ENCODE results near the gene CPXM2.

CPXM2 gene

DNA sequence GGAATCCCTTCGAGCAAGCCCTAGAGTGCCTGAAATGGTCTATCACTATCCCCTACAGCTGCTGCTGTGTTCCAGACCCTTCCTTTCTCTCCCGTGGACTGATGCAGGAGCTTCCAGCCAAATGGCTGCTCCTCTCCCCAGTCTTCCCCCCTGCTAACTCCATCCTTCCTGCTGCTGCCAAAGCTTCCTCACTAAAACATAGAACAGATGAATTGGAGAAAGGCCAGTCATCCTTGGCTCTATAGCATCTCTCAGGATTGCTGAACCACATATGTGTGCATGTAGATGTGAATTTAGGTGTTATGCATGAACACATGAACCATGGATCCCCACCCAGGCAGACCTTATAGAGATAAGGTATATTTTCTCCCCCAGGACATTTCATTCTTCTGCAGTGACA lies 164.8 kb downstream of the CPXM2 start:
- no peak for DNase-seq

DNA sequence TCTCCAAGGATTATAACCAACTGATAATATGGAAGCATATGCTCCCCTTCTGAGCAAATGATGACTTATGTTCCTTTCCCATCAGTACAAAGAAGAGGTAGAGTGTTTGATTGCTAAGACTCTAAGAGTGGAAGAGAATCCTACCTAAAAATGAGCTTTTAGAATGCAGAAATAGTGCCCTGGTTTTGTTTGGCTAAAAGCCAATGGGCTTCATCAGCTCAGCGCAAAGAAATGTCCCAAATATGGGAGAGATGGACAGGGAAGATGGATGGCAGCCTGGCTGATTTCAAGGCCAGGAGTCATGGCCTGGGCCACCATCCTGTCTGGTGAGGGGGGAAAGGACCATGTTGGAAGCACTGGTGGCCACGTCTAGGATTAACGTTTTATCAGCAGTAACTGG lies 165.2 kb downstream of the CPXM2 start:
- DNase-seq: no peak

DNA sequence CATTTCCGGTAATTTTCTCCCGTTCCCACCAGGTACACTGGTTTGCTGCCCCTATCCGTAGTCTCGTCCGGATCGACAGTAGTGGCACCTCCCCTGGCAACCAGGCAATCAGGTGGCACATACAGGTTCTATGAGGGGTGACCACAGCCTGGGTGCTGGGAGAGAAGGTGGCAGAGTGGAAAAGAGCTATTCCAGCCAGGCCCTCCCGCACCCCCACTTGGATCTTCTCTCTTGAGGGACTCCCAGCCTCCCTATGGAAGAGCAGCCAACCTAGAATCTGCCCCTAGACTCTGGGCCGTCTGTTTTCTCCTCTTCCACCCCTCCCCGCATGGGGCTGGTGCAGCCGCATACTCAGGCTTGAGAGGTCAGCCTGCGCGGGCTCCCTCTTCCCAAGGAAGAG lies 166.9 kb downstream of the CPXM2 start:
- no peak for DNase-seq

DNA sequence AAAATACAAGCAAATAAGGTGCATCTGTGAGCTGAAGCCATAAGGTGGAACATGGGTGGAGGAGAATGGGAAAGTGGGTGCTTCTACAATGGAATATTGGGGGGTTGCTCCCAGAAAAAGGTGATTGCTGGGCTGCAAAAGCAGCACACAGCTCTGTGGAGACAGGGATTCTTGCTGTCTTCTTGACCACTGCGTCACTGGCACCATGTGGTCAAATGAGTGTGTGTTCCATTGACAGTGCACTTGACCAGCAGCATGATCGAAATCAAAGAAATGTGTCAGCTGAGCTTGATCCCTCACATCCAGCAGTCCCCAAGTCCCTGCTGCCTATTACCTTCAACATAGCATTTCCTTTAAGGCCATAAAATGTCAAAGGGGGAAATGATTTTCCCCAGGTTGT lies 169.3 kb downstream of the CPXM2 start:
- DNase-seq: no peak

DNA sequence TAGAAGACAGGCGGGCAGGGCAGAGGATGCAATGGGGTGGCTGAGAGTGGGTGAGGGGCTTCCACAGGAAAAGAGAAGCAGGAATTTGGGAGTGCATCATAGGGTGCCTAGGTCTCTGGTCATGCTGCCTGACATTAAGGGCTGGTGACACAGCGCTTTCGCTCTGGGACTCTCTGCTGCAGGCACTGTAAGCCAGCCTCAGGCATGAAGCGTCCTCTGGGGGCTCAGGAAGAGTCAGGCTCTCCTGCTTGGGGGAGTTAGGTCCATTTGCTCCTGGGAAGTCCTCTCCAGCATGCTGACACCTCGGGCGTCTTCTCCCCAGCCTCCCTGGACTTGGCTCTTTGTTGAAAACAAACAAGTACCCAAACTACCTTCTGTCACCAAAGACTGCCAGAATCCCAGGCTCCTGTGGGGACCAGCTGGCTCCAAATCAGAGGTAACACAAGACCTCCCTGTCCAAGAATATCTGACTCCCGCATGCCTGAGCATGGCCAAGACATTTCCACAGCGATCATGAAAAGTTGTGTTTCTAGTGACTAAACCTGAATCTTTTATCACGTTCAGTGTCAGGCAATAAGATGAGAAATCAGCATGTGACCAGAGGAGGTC lies 170.1 kb downstream of the CPXM2 start:
- no peak for DNase-seq

DNA sequence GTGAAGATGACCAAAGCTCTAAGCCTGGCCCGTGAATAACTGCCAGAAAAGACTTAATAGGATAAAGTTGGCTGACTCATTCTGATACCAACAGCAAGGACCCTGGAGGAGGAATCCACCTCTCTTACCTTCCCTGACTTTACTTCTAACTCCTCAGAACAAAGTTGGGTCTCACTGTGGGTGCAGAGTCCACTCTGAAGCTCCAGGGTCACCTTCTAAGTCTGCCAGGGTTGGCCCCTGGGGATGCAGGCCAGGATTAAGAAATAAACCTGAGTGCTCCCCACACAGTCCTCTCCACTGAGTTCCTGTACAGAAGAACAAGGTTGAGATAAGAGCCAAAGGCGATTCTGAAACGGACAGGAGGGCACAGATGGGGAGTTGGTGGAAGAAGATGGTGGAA lies 171.1 kb downstream of the CPXM2 start:
- DNase-seq: no peak

DNA sequence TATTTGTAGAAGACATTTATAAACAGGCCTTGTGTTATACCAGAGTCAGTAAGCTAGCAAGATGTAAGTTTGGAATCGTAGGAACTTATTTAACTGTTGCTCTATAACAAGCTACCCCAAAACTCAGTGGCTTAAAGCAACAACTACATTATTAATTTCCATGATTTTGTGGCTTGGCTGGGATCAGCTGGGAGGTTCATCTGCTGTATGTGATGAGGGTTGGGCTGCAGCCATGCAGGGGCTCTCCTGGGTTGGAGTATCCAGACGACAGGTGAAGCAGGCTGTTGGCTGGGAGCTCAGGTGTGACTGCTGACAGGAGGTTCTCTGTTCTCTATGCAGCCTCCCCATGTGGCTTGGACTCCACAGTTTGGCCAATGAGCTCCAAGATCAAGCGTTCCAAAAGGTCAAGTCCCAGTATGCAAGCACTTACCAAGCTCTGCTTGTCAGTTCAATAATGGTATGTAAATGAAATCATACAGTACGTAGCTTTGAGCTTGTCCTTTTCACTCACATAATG lies 173.0 kb downstream of the CPXM2 start:
- DNase-seq: no peak

DNA sequence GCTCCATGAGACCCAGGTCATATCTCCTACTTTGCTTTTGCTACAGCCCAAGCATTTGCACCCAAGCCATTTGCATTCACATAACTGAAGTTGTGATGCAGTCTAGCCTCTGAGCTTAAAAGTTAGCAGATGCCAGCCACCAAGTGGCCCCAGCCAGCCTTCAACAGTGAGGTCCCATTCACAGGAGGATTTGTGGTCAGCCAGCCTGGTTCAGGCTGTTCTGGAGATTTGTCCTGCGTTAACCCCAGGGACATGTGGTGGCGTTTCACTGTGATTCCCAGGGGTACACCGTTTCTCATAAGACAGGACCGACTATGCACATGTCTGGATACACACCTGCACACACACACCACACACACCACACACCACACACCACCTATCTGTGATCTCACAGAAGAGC lies 174.3 kb downstream of the CPXM2 start:
- no peak for DNase-seq

DNA sequence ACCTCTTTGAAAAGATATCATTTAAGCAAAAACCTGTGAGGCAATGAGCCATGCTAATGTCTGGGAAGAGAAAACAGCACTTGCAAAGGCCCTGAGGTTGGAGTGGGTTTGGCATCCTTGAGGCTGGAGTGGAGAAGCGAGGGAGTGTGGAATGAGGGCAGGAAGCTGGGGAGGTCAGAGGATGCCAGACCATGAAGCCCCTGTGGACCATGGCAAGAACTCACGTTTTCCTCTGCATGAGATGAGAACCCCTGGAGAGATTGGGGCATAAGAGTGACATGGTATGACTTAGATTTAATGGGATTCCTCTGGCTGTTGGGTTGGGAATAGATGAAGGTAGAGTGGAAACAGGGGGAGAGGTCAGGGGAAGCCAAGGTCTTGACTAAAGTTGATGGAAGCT lies 176.1 kb downstream of the CPXM2 start:
- no peak for DNase-seq

DNA sequence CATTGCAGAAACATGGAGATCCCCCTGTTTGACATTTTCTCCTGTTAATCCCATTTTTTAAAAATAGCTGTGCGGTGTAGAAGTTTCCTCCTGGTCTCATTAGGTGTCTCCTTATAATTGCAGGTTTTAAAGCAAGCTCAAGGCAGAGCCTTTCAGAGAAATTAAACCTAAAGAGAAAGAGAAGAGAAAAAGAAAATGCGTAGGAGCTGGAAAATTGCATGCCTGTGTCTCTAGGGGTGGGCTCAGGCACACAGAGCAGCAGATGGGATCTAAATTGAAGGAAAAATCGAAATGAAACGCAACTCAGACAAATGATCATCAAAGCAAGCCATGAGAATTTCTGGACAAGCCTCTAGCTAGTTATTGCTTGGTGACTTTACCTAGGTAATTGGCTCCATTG lies 185.4 kb downstream of the CPXM2 start:
- DNase-seq: no peak

DNA sequence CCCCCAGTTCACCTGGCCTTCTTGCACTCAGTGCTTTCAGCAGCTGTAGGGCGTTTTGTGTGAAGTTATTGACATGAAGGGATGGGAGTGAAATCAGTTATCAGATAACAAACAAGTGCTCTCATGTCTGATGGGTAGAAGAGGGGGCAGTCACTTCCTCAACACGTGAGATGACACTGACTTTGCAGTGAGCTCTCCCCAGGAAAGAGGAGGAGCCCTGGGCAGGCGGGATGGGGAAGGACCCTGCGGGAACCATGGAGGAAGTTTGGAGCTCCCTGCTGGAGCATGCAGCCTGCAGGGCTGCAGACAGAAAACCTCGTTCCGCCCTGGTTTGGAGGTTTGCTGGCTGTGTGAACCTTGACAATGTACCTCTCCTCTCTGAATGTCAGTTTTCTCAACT lies 186.8 kb downstream of the CPXM2 start:
- DNase-seq: peak; percentile 75

DNA sequence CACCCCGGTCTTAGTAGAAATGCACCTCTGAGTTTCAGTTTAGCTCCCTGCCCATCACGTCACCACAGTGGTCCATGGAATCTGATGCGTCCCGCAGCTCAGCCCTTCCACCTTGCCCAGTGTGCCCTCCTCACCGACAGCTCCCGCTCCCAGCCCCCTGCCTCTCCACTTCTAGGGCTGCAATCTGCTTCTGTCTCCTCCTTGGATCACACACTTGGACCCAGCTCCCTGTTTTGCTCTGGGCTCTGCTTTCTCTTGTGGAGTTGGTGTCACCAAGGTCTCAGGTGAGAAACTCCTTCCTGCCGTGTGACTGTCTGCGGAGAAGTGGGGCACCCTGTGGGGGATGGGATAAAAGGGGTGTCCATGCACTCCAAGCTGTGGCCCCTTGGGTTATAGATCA lies 187.5 kb downstream of the CPXM2 start:
- DNase-seq: no peak

DNA sequence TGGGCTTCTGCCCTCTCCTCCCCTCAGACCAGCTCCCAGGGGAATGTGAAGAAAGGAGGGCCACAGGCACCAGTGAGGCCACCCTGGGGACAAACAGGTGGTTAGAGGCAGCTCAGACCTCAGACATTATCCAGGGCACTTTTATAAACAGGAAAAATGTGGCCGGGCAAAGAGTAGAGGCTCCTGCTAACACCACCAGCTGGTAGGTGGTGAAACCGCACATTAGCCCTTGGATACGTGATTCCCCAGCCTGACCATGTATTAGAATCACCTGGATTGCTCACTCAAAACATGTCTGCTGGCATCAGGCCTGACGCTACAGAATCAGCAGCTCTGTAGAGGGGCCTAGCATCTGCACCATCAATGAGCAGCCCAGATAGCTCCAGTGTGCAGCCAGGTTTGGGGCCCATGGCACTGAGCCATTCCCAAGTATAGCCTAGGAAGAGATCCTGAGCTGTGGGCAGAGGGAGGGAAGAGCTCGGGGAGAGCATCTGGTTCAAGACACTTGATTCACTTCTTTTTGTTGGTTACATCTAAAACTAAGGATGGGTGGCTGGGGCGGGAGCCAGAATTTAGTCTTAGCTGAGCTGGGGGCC lies 188.3 kb downstream of the CPXM2 start:
- DNase-seq: peak; percentile 36

Data from NCI-H510A (cell line).